Activated CD4-positive, alpha-beta T cell treated with anti-CD3 and anti-CD28 coated beads for 36 hours (primary cell): ENCODE measurements around the gene BROX. TPM values are rescaled to one million over a fixed set of nuclear protein-coding genes. Genes with fewer than 3 reads are reported as not detected.
A peak's percentile ranks its signal among the peaks of the same experiment; 100 is the strongest.
"Not testable (repeated sequence)": the region's sequence is repeated elsewhere in the genome, so short reads cannot be mapped to it uniquely, and the experiment has no call there.

Source experiments
- ATAC-seq: fragments of 200-7000 bp; cut with Tn5 transposase; one replicate; pipeline ENCODE4 v1.10.0; 2021; ENCODE audit warnings: mild to moderate bottlenecking, moderate library complexity
- CTCF ChIA-PET: fragments of 350-600 bp; sonication (Branson Sonifier 250); formaldehyde crosslinking; loops from one replicate; lab custom pipeline; 2021; ENCODE audit warnings: antibody characterized with exemption; lab: Charles Lee
- POLR2A ChIA-PET: fragments of 350-600 bp; sonication (Branson Sonifier 250); formaldehyde crosslinking; loops from one replicate; lab custom pipeline; 2021; ENCODE audit warnings: antibody characterized with exemption, inconsistent platforms; lab: Charles Lee
- DNase-seq: peaks from one replicate; pipeline ENCODE4 v3.0.0-alpha.2; 2020
- H3K27ac Mint-ChIP-seq: one replicate; pipeline ENCODE4 v1.8.0; 2021; ENCODE audit warnings: mixed read lengths
- H3K27me3 Mint-ChIP-seq: one replicate; pipeline ENCODE4 v1.8.0; 2021; ENCODE audit warnings: mixed read lengths
- H3K36me3 Mint-ChIP-seq: one replicate; pipeline ENCODE4 v1.8.0; 2021; ENCODE audit warnings: low read depth, mixed read lengths
- H3K4me1 Mint-ChIP-seq: one replicate; pipeline ENCODE4 v1.8.0; 2021; ENCODE audit warnings: mixed read lengths
- H3K4me3 Mint-ChIP-seq: one replicate; pipeline ENCODE4 v1.8.0; 2021; ENCODE audit warnings: mild to moderate bottlenecking, moderate library complexity, mixed read lengths
- H3K9me3 Mint-ChIP-seq: one replicate; pipeline ENCODE4 v1.8.0; 2021; ENCODE audit warnings: low read depth, mixed read lengths
- intact Hi-C, 2 experiments: fragments of 100-400 bp; cut with DNase I in 1 of 2; cut with micrococcal nuclease in 1 of 2; formaldehyde crosslinking; loops; one replicate each; pipeline versions ENCODE4 v1.14.2 to v1.15.1; 2022 to 2024; cut with DNase I, micrococcal nuclease
- total RNA-seq, 2 experiments: library from RNA; stranded (reverse); gene quantifications; one replicate each; pipeline ENCODE4 v1.2.3, GENCODE V29; 2021

Gene BROX, protein sequence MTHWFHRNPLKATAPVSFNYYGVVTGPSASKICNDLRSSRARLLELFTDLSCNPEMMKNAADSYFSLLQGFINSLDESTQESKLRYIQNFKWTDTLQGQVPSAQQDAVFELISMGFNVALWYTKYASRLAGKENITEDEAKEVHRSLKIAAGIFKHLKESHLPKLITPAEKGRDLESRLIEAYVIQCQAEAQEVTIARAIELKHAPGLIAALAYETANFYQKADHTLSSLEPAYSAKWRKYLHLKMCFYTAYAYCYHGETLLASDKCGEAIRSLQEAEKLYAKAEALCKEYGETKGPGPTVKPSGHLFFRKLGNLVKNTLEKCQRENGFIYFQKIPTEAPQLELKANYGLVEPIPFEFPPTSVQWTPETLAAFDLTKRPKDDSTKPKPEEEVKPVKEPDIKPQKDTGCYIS
- total RNA-seq, result 10 to 100 TPM; 37.5 to 42.9 TPM

DNA sequence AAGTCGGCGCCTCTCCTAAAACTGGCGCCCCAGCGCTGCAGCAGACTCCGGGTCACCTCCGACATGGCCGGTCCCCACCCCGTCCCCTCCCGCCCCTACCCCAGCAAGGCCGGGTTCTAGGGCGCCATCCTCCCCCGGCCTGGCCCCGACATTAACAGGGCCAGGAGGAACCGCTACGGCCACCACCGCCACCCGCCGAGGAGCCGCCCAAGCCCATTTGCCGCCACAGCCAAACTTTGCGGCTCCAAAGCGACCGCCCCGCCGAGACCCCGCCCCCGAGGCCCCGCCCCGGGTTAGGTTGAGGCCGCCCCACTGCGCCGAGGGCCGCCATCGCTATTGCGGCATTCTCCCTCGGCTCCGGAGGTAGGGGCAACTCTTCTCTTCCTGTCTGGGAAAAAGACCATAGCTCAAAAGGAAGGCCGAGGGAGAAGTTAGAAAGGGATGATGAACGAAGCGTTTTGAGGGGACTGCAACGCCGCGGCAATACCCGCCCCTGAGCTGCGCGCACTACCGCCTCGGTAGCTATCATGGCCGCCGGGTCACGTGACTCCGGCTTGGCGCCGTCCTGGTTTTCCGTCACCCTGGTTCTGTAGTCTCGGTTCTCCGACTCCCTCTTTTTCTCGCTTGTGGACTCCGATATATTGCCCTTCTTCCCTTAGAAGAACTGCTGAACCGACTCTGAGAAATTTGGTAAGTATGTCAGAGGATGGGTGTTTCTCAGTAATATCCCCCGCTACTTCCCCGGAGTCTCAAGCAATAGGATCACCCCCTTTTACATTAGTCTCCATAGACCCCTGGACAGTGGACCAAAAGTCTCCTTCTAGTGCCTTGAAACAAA lies at the start of gene BROX, which contains the start of gene AIDA:
Gene BROX (plus strand): TSS at position 312 of the 838 bp plus-strand sequence. CDS start 3,136 bp downstream, outside the sequence.
Gene AIDA (minus strand): TSS at position 239 of the 838 bp plus-strand sequence. CDS start 174 bp downstream, at position 65.
- no peaks in the 10 kb centered on the region for H3K9me3 Mint-ChIP-seq
- ATAC-seq (peak; percentile 83), DNase-seq (peak; percentile 97)
- peaks cover 35% of the 10 kb centered on the region for H3K4me1 Mint-ChIP-seq
- peak within 1 kb of the TSS; percentile 98 for H3K4me3 Mint-ChIP-seq
- intact Hi-C loops, result loop anchor here (1.0 to 10.0 kb wide), 12 partner anchors 57 to 1133 kb away; partner anchors contain the start of genes TAF1A (in 2 of the 2), DISP1 (in 1 of the 2), DUSP10 (in 1 of the 2) and SUSD4 (in 1 of the 2)
- peak within 1 kb of the TSS; percentile 100 for H3K27ac Mint-ChIP-seq
- peaks cover 29% of the 10 kb centered on the region for H3K36me3 Mint-ChIP-seq
- H3K27me3 Mint-ChIP-seq, result no peaks in the 10 kb centered on the region
- POLR2A ChIA-PET, result interaction anchor here (0.8 to 1.7 kb wide), 2 partner anchors 68 to 93 kb away, joined by 3 to 8 read pairs; no protein-coding TSS in a partner anchor
- CTCF ChIA-PET, result interaction anchor here (0.9 to 1.7 kb wide), 3 partner anchors 11 to 432 kb away, joined by 3 to 8 read pairs (median 3); no protein-coding TSS in a partner anchor

DNA sequence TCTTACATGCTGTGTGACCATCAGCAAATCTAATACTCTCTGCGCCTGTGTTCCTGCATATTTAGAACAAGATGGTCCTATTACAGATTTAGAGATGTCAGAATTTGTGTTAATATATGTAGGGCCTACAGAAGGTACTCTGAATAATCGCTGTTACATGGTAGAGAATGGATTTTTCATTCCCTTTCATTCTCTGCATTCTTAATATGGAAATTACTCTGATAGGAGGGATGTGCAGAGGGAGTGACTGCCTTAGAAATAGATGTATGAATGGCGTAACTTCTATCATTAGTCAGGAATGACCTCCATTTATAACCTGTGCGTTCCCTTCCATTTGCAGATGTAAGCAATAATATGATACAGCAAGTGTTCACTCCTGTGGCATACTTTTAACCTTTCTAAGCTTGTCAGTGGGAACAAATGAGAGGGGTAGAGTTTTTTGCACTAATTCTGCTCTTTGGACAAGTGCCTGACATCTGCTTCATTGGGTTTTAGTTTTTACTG lies 48.9 kb upstream of the BROX start:
- CTCF ChIA-PET, result interaction anchor here (0.6 to 1.8 kb wide), 2 partner anchors 11 to 1035 kb away, joined by 3 to 5 read pairs; no protein-coding TSS in a partner anchor
- Mint-ChIP-seq H3K36me3 (peaks cover 56% of the 10 kb centered on the region), H3K9me3 (no peaks in the 10 kb centered on the region), H3K27ac (no peak overlapping the region), H3K27me3 (no peaks in the 10 kb centered on the region), H3K4me3 (no peak overlapping the region), H3K4me1 (no peaks in the 10 kb centered on the region)
- POLR2A ChIA-PET, result no interaction called here
- DNase-seq (no peak), ATAC-seq (no peak)
- intact Hi-C loops, result no loop called here

DNA sequence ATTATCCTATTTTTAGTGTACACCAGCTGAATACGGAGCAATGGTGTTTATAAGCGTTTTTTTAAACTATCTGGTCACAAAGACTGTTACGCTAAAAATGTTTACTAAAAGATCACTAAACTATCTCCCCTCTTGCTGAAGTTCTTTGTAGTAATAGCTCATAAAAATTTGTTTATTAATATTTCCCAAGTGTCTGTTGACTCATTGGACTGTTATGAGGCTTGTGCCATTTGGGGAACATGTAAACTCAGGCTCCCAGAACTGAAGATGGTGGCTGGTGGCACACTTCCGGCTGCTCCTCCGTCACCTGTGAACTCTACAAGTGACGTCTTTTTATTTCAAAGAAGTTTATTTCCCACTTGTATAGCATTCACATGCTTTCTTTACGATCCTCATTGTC lies 46.4 kb upstream of the BROX start:
- ChIA-PET CTCF (interaction anchor here (0.9 kb wide), 1 partner anchor 32 kb away, joined by 4 read pairs; no protein-coding TSS in a partner anchor), POLR2A (no interaction called here)
- peaks cover 11% of the 10 kb centered on the region for H3K4me1 Mint-ChIP-seq
- intact Hi-C loops, result no loop called here
- no peak for ATAC-seq
- H3K27ac Mint-ChIP-seq, result no peak overlapping the region
- peaks cover 38% of the 10 kb centered on the region for H3K36me3 Mint-ChIP-seq
- no peaks in the 10 kb centered on the region for H3K27me3 Mint-ChIP-seq
- H3K4me3 Mint-ChIP-seq, result no peak overlapping the region
- DNase-seq, result no peak
- no peaks in the 10 kb centered on the region for H3K9me3 Mint-ChIP-seq

DNA sequence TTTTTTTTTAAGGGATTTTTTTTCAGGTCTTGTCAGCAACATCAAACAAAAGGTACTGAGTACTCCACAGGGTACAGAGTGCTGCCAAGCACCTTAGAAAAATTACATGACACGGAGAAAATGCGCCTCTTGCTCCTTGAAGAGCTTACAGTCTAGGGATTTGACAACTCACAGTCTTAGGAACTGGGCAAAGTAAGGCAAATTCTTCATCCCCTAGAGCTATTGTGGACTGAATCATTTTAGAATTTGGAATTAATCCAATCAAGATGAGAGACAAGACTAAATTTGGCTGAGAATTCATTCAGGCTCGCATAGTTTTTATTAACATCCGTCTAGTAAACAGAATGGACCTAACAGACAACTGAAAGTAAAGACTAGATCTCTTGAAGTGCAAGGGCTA lies 44.2 kb upstream of the BROX start:
- intact Hi-C loops, DNase-seq, CTCF ChIA-PET, ATAC-seq, H3K27me3 Mint-ChIP-seq, H3K9me3 Mint-ChIP-seq, H3K4me3 Mint-ChIP-seq, POLR2A ChIA-PET, H3K27ac Mint-ChIP-seq: not testable (repeated sequence)
- Mint-ChIP-seq H3K4me1 (peaks cover 20% of the 10 kb centered on the region), H3K36me3 (peaks cover 41% of the 10 kb centered on the region)

DNA sequence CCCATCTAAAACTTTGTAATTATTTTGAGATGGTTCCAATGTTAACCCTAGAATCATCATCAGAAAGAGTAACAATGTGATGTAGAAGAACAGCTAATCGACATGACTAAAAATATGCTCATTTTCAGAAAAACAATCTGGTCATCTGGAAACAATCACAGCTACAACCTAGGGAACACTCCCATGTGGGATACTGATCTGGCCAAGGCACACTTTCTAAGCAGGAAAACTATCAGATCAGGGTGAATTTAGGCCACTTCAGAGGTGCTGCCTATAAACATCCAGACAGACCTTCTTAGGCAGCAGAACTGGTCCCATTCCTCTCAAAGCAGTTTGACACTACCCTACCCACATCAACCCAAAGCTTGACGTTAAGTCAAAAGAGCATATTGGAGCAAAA lies 43.3 kb upstream of the BROX start:
- intact Hi-C loops, H3K4me3 Mint-ChIP-seq, H3K27me3 Mint-ChIP-seq, ATAC-seq, H3K27ac Mint-ChIP-seq, H3K9me3 Mint-ChIP-seq, POLR2A ChIA-PET, DNase-seq, CTCF ChIA-PET: not testable (repeated sequence)
- Mint-ChIP-seq H3K36me3 (peaks cover 42% of the 10 kb centered on the region), H3K4me1 (peaks cover 20% of the 10 kb centered on the region)

DNA sequence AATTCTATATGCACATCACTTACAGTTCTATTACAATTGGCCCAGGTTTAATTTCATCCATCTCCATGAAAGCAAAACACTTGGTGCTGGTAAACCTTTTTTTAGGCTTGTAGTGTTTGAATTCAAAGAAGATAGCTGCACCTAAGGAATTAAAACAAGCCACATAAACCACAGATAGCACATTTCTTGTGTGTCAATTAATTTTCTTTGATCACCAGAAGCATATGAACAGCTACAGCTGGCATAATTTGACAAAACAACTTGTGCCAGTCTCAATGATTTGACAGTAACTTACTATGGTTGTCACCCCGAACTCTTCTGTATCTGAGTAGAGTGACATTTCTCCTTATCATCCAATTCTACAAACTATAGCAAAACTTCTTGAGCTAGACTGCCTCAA lies 42.3 kb upstream of the BROX start:
- intact Hi-C loops, result no loop called here
- CTCF ChIA-PET, result interaction anchor here (0.7 to 1.6 kb wide), 4 partner anchors 9 to 420 kb away, joined by 3 to 7 read pairs (median 5); no protein-coding TSS in a partner anchor

DNA sequence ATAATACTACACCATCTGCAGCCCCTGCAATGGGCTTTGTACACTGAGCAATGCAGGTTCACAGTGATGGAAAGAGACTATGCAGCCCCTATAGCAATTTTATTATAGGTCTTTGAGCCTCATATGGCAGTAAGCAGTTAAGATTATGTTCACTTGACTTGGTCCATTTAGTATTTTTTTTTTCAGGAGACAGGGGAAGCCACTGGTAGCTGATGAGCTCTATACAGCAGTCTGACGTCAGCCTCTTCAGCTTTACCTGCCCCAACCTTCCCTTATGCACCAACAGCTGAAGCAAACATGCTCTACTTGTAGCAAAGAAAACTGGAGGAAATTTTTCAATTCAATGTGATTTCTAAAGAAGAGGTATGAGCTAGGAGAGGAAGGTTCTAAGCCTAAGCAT lies 32.3 kb upstream of the BROX start:
- Mint-ChIP-seq H3K9me3 (no peaks in the 10 kb centered on the region), H3K4me3 (no peak overlapping the region), H3K27me3 (no peaks in the 10 kb centered on the region), H3K4me1 (no peaks in the 10 kb centered on the region), H3K36me3 (peaks cover 12% of the 10 kb centered on the region), H3K27ac (no peak overlapping the region)
- ChIA-PET POLR2A (no interaction called here), CTCF (interaction anchor here (0.6 to 1.5 kb wide), 2 partner anchors 15 to 211 kb away, joined by 3 read pairs; no protein-coding TSS in a partner anchor)
- ATAC-seq (no peak), DNase-seq (no peak)
- intact Hi-C loops, result no loop called here

More for the DNA sequence above, 42.3 kb upstream of the BROX start:
- Mint-ChIP-seq H3K9me3 (no peaks in the 10 kb centered on the region), H3K4me1 (peaks cover 20% of the 10 kb centered on the region), H3K4me3 (no peak overlapping the region), H3K27ac (no peak overlapping the region), H3K27me3 (no peaks in the 10 kb centered on the region), H3K36me3 (peaks cover 42% of the 10 kb centered on the region)
- POLR2A ChIA-PET, result interaction anchor here (0.7 kb wide), 1 partner anchor 184 kb away, joined by 3 read pairs; no protein-coding TSS in a partner anchor
- DNase-seq, result no peak
- no peak for ATAC-seq

DNA sequence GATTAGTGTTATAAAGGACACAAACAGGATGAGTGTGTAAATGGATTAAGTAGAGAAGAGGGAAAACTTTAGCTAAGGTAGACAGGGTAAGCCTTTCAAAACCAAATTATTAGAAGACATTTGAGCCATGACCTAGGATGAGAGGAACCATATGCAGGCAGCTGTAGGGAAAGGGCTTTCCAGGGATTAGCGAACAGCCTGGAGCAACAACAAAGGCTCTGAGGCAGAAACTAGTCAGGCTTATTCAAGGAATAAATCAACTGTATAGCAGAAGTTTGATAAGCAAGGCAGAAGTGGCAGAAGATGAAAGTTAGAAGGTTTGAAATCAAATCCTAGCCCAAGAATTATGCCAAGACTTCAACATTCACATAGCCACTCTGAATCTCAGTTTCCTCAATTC lies 21.3 kb upstream of the BROX start:
- ChIA-PET CTCF (interaction anchor here (1.0 kb wide), 1 partner anchor 8 kb away, joined by 3 read pairs; no protein-coding TSS in a partner anchor), POLR2A (no interaction called here)
- DNase-seq (no peak), ATAC-seq (no peak)
- no peaks in the 10 kb centered on the region for H3K9me3 Mint-ChIP-seq
- H3K4me1 Mint-ChIP-seq, result peaks cover 8% of the 10 kb centered on the region
- H3K27ac Mint-ChIP-seq, result no peak overlapping the region
- H3K4me3 Mint-ChIP-seq, result no peak overlapping the region
- H3K36me3 Mint-ChIP-seq, result peaks cover 8% of the 10 kb centered on the region
- no peaks in the 10 kb centered on the region for H3K27me3 Mint-ChIP-seq
- intact Hi-C loops, result no loop called here

DNA sequence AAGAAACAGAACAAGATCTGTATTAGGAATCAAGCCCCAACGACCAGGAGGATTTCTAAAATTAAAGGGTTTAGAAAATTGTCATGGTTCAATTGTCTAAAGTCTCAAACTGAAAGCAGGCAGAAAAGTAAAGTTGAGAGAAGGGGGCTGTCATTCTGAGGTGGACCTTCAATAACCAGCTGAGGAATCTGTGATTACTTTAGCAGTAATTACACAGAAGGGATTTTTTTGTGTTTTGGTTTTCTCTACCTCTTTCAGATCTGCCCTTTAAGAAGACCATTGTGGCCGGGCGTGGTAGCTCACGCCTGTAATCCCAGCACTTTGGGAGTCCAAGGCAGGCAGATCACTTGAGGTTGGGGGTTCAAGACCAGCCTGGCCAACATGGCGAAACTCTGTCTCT lies 17.4 kb upstream of the BROX start:
- DNase-seq (no peak), ATAC-seq (no peak)
- Mint-ChIP-seq H3K27ac (no peak overlapping the region), H3K27me3 (no peaks in the 10 kb centered on the region), H3K4me1 (peaks cover 15% of the 10 kb centered on the region), H3K36me3 (peaks cover 9% of the 10 kb centered on the region), H3K4me3 (no peak overlapping the region), H3K9me3 (no peaks in the 10 kb centered on the region)
- intact Hi-C loops, result loop anchor here in 1 of 2 experiments (5.0 kb wide), 1 partner anchor 38 kb away; no protein-coding TSS in a partner anchor
- ChIA-PET CTCF (interaction anchor here (0.7 to 1.9 kb wide), 3 partner anchors 27 to 60 kb away, joined by 3 to 8 read pairs (median 3); no protein-coding TSS in a partner anchor), POLR2A (no interaction called here)

DNA sequence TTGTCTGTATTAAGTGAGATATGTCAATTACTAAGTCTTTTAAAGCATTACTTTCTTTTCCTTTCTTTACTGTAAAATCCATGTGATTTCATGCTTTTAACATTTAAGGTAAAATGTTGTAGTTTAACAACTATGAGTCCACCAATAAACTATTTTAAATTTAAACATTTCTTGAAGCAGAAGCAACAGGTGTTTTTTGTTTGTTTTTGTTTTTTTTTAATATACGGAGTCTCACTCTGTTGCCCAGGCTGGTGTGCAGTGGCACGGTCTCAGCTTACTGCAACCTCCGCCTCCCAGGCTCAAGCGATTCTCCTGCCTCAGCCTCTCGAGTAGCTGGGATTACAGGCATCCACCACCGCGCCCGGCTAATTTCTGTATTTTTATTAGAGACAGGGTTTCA lies 15.6 kb upstream of the BROX start:
- H3K27ac Mint-ChIP-seq, result no peak overlapping the region
- POLR2A ChIA-PET, result no interaction called here
- DNase-seq, result no peak

More for the DNA sequence above, 15.6 kb upstream of the BROX start:
- Mint-ChIP-seq H3K4me3 (no peak overlapping the region), H3K9me3 (no peaks in the 10 kb centered on the region), H3K4me1 (peaks cover 15% of the 10 kb centered on the region), H3K36me3 (peaks cover 14% of the 10 kb centered on the region), H3K27me3 (no peaks in the 10 kb centered on the region)
- intact Hi-C loops, result loop anchor here in 1 of 2 experiments (5.0 kb wide), 1 partner anchor 39 kb away; no protein-coding TSS in a partner anchor
- CTCF ChIA-PET, result no interaction called here
- no peak for ATAC-seq
